Measurements from ENCODE around the gene ECT2L.

The ECT2L gene

GRCh38 chr6:138795809-138796603 is at the start of gene ECT2L:
Gene ECT2L, plus strand, starts transcription at chr6:138796087. Its CDS starts 17,188 bp downstream, at chr6:138813275.
- DNase-seq: no peak

- no peak for DNase-seq
These were observed 43.9 kb upstream of the ECT2L start for GRCh38 chr6:138752017-138752416.

- no peak for DNase-seq
These were observed 38.8 kb upstream of the ECT2L start for GRCh38 chr6:138757136-138757535.

GRCh38 chr6:138765896-138766655 is 29.8 kb upstream of the ECT2L start:
- DNase-seq: no peak

GRCh38 chr6:138769102-138769676 is 26.7 kb upstream of the ECT2L start:
- DNase-seq: no peak

GRCh38 chr6:138772596-138773176 is 23.2 kb upstream of the ECT2L start:
- DNase-seq: no peak

- DNase-seq: peak; percentile 92
These were observed 22.5 kb upstream of the ECT2L start, which contains the start of gene CCDC28A for GRCh38 chr6:138773177-138774091. Gene CCDC28A, plus strand, starts transcription at chr6:138773769. Its CDS starts 2,352 bp downstream, at chr6:138776121.

GRCh38 chr6:138774370-138774769 is 21.5 kb upstream of the ECT2L start:
- no peak for DNase-seq

- DNase-seq: no peak
These were observed 19.2 kb upstream of the ECT2L start for GRCh38 chr6:138776659-138777058.

- no peak for DNase-seq
These were observed 17.6 kb upstream of the ECT2L start for GRCh38 chr6:138778331-138778730.

- no peak for DNase-seq
These were observed 13.6 kb upstream of the ECT2L start for GRCh38 chr6:138782243-138782642.

- no peak for DNase-seq
These were observed 10.8 kb upstream of the ECT2L start for GRCh38 chr6:138785079-138785478.

- DNase-seq: no peak
These were observed 9.9 kb upstream of the ECT2L start for GRCh38 chr6:138785980-138786379.

GRCh38 chr6:138787138-138787537 is 8.7 kb upstream of the ECT2L start:
- no peak for DNase-seq

GRCh38 chr6:138796771-138797170 is 884 bp downstream of the ECT2L start:
- DNase-seq: no peak

- DNase-seq: no peak
These were observed 2.0 kb downstream of the ECT2L start for GRCh38 chr6:138797806-138798446.

GRCh38 chr6:138800377-138801150 is 4.7 kb downstream of the ECT2L start:
- no peak for DNase-seq

- no peak for DNase-seq
These were observed 7.4 kb downstream of the ECT2L start for GRCh38 chr6:138803331-138803730.

GRCh38 chr6:138803861-138804260 is 8.0 kb downstream of the ECT2L start:
- no peak for DNase-seq

- DNase-seq: no peak
These were observed 9.3 kb downstream of the ECT2L start for GRCh38 chr6:138805016-138805765.

All from activated naive CD4-positive, alpha-beta T cell treated with Interleukin-2 at 50 U/mL for 16 hours (primary cell).